HUES6 (cell line): ENCODE data around the gene CD28.
"Not testable (repeated sequence)": the region's sequence is repeated elsewhere in the genome, so short reads cannot be mapped to it uniquely, and the experiment has no call there.

ENCODE experiments used
- H3K27ac ChIP-seq: 2 replicates; pipeline ENCODE4 v1.7.0; 2013; ENCODE audit warnings: low read depth, mild to moderate bottlenecking, low read length, inconsistent platforms
- H3K27me3 ChIP-seq: 2 replicates; pipeline ENCODE4 v1.6.1; 2013; ENCODE audit warnings: low read length; ENCODE audit not compliant: control insufficient read depth, insufficient read depth
- H3K36me3 ChIP-seq: 2 replicates; pipeline ENCODE4 v1.6.1; 2013; ENCODE audit warnings: low read length; ENCODE audit not compliant: control insufficient read depth, insufficient read depth
- H3K4me1 ChIP-seq: 2 replicates; pipeline ENCODE4 v1.6.1; 2013; ENCODE audit warnings: low read length; ENCODE audit not compliant: control insufficient read depth, insufficient read depth
- H3K4me3 ChIP-seq: 2 replicates; pipeline ENCODE4 v1.5.1; 2013; ENCODE audit warnings: low read depth, low read length
- H3K9ac ChIP-seq: one replicate; pipeline ENCODE4 v1.6.1; 2013; ENCODE audit warnings: mild to moderate bottlenecking, low read length
- H3K9me3 ChIP-seq: 2 replicates; pipeline ENCODE4 v1.6.1; 2013; ENCODE audit warnings: low read depth, low read length; ENCODE audit not compliant: control insufficient read depth, insufficient read depth

CD28 gene

DNA sequence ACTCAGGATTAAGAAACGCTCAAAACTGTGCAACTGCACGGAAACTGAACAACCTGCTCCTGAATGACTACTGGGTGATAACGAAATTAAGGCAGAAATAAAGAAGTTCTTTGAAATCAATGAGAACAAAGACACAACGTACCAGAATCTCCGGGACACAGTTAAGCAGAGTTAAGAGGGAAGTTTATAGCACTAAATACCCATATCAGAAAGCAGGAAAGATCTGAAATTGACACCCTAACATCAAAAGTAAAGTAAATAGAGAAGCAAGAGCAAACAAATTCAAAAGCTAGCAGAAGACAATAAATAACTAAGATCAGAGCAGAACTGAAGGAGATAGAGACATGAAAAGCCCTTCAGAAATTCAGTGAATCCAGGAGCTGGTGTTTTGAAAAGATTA is 8.0 kb upstream of the CD28 start:
- not testable (repeated sequence) for H3K4me3 ChIP-seq, H3K4me1 ChIP-seq, H3K27ac ChIP-seq, H3K9me3 ChIP-seq, H3K27me3 ChIP-seq, H3K9ac ChIP-seq, H3K36me3 ChIP-seq

- H3K9me3 ChIP-seq, result no peaks in the 10 kb centered on the region
- H3K36me3 ChIP-seq, result no peaks in the 10 kb centered on the region
- H3K27ac ChIP-seq, result no peak overlapping the region
- no peak overlapping the region for H3K9ac ChIP-seq
- H3K4me1 ChIP-seq, result no peaks in the 10 kb centered on the region
- H3K27me3 ChIP-seq, result no peaks in the 10 kb centered on the region
- no peak overlapping the region for H3K4me3 ChIP-seq
Measured at GRCh38 chr2:203704430-203704829, 2.0 kb upstream of the CD28 start.

DNA sequence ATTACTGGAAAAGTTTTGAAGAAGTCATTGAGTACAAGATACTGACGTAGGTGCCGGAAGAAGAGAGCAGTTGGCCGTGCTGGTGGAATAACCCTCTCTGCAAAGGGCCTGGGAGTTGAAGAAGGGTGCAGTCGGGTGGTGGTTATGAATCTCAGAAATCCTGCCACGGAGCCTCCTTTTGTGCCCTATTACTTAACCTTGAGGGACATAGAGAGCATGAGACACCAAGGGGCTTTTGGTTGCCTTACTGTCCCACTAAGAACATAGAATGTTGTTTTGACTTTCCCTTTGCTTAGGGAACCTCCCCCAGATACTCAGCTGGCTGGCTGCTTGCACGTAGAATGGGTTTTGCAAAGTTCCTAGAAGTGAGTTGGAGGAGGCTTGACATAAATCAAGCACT is 1.3 kb upstream of the CD28 start:
- no peak overlapping the region for H3K9ac ChIP-seq

GRCh38 chr2:203707530-203707929 is 1.1 kb downstream of the CD28 start:
- no peaks in the 10 kb centered on the region for H3K4me1 ChIP-seq
- H3K27me3 ChIP-seq, result no peaks in the 10 kb centered on the region
- H3K36me3 ChIP-seq, result no peaks in the 10 kb centered on the region
- H3K4me3 ChIP-seq, result no peak overlapping the region
- no peak overlapping the region for H3K27ac ChIP-seq
- H3K9ac ChIP-seq, result no peak overlapping the region
- H3K9me3 ChIP-seq, result no peaks in the 10 kb centered on the region

More for the DNA sequence above, 1.3 kb upstream of the CD28 start:
- no peaks in the 10 kb centered on the region for H3K4me1 ChIP-seq
- H3K9me3 ChIP-seq, result no peaks in the 10 kb centered on the region
- no peak overlapping the region for H3K27ac ChIP-seq
- H3K36me3 ChIP-seq, result no peaks in the 10 kb centered on the region
- H3K4me3 ChIP-seq, result no peak overlapping the region
- no peaks in the 10 kb centered on the region for H3K27me3 ChIP-seq

DNA sequence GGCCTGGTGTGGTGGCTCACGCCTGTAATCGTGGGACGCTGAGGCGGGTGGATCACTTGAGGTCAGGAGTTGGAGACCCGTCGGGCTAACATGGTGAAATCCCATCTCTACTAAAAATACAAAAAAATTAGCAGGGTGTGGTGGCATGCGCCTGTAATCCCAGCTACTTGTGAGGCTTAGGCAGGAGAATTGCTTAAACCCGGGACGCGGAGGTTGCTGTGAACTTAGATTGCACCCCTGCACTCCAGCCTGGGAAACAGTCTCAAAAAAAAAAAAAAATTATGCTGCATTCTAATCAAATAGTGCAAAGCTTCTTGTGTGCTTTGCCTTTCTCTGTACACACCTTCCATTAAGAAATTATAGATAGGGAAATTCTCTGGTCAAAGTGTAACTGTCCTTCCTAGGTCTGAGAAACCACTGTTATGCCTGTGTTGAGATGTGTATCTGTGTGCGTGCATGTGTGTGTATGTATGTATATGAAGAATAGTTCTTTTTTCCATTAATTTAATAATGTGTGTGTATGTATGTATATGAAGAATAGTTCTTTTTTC is 2.5 kb downstream of the CD28 start:
- Histone ChIP-seq H3K9ac (no peak overlapping the region), H3K4me3 (no peak overlapping the region), H3K27ac (no peak overlapping the region)

DNA sequence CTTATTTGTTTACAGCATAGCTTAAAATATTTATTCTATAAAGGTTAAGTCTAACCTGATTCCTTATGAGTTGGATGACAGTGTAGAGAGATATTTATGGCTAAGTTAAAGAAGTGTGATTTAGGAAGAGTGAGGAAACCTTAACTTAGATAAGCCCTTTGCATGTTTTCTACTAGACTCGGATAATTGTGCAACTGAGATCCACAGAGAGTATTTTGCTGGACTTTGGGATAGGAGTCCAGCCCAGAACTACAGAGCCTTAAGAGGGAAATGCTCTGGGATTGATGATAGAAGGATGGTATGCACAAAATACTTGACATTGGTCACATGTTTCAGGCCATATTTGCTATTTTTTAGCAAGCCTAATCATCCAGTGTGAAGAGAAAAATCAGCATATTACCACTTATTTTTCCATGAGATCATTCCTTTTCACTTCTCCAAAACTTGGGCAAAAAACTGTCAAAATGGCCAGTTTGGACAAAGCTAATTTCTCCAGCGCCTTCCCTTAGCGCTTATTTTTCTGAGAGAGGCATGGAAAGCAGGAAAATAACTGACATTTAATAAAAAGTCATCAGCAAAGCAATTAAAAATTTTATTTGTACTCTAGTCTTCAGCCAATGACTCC is 3.1 kb downstream of the CD28 start:
- no peak overlapping the region for H3K4me3 ChIP-seq
- no peak overlapping the region for H3K27ac ChIP-seq
- no peaks in the 10 kb centered on the region for H3K36me3 ChIP-seq
- no peaks in the 10 kb centered on the region for H3K27me3 ChIP-seq
- no peaks in the 10 kb centered on the region for H3K9me3 ChIP-seq
- H3K9ac ChIP-seq, result no peak overlapping the region
- no peaks in the 10 kb centered on the region for H3K4me1 ChIP-seq

More for the DNA sequence above, 2.5 kb downstream of the CD28 start:
- H3K27me3 ChIP-seq, result no peaks in the 10 kb centered on the region
- no peaks in the 10 kb centered on the region for H3K9me3 ChIP-seq
- H3K36me3 ChIP-seq, result no peaks in the 10 kb centered on the region
- H3K4me1 ChIP-seq, result no peaks in the 10 kb centered on the region

GRCh38 chr2:203710226-203710625 is 3.8 kb downstream of the CD28 start:
- Histone ChIP-seq H3K4me3 (no peak overlapping the region), H3K27me3 (no peaks in the 10 kb centered on the region), H3K36me3 (no peaks in the 10 kb centered on the region), H3K4me1 (no peaks in the 10 kb centered on the region), H3K27ac (no peak overlapping the region), H3K9me3 (no peaks in the 10 kb centered on the region), H3K9ac (no peak overlapping the region)

- no peaks in the 10 kb centered on the region for H3K9me3 ChIP-seq
- H3K27me3 ChIP-seq, result no peaks in the 10 kb centered on the region
- H3K4me3 ChIP-seq, result no peak overlapping the region
- no peak overlapping the region for H3K27ac ChIP-seq
- no peak overlapping the region for H3K9ac ChIP-seq
- no peaks in the 10 kb centered on the region for H3K36me3 ChIP-seq
- H3K4me1 ChIP-seq, result no peaks in the 10 kb centered on the region
Measured at GRCh38 chr2:203710952-203711351, 4.5 kb downstream of the CD28 start.

DNA sequence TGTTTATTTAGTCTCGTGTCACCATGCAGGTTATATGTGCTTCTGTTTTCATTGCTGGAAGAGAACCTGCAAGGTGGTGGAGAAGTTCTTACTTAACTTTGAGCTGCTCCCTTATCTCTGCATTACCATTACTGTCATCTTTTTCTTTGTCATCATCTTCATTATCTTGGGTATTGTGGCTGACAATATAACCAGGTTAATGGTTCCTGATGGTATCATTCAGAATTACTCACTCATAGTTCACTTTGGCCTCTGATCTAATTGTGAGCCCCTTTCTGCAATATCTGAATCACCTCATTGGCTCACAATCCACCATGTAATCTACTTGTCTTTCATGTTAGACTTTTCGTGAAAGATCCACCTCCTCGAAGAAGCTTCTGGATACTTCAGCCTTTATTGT is 5.0 kb downstream of the CD28 start:
- no peak overlapping the region for H3K27ac ChIP-seq
- H3K9ac ChIP-seq, result no peak overlapping the region
- H3K27me3 ChIP-seq, result no peaks in the 10 kb centered on the region
- no peaks in the 10 kb centered on the region for H3K9me3 ChIP-seq
- H3K4me1 ChIP-seq, result no peaks in the 10 kb centered on the region
- no peak overlapping the region for H3K4me3 ChIP-seq
- no peaks in the 10 kb centered on the region for H3K36me3 ChIP-seq

DNA sequence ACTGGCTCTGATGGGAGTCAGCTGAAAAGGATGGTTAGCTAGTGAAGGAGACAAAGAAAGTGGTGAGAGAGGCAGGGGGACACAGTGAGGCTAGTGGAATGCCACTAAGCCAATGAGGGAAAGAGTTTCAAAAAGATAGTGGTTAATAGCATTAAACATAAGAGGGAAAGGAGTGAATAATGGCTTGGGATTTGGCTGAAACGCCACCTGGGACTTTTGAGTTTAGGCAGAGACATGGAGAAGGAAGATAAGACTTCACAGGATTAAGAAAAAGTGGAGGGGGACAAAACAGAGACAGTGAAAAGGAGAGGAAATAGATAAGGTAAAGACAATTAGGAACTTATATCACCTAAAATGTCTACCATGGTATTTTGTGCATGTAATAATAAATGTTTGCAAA is 6.9 kb downstream of the CD28 start:
- H3K4me1 ChIP-seq, result no peaks in the 10 kb centered on the region
- no peaks in the 10 kb centered on the region for H3K36me3 ChIP-seq
- H3K27me3 ChIP-seq, result no peaks in the 10 kb centered on the region

GRCh38 chr2:203714112-203714511 is 7.7 kb downstream of the CD28 start:
- no peak overlapping the region for H3K9ac ChIP-seq
- no peaks in the 10 kb centered on the region for H3K36me3 ChIP-seq
- H3K27ac ChIP-seq, result no peak overlapping the region
- H3K4me1 ChIP-seq, result no peaks in the 10 kb centered on the region
- H3K27me3 ChIP-seq, result no peaks in the 10 kb centered on the region
- H3K9me3 ChIP-seq, result no peaks in the 10 kb centered on the region
- H3K4me3 ChIP-seq, result no peak overlapping the region

More for the DNA sequence above, 6.9 kb downstream of the CD28 start:
- Histone ChIP-seq H3K4me3 (no peak overlapping the region), H3K9me3 (no peaks in the 10 kb centered on the region), H3K9ac (no peak overlapping the region), H3K27ac (no peak overlapping the region)
